Progenitor cell of endocrine pancreas (in vitro differentiated cells): ENCODE results near the gene ENOSF1. TPM values are rescaled to one million over a fixed set of nuclear protein-coding genes. Genes with fewer than 3 reads are reported as not detected.

Source experiments
- DNase-seq: peaks from one replicate; pipeline ENCODE4 v3.0.0; 2021; ENCODE audit warnings: low spot score; ENCODE audit not compliant: unreplicated experiment
- H3K27ac Mint-ChIP-seq: 2 replicates; pipeline ENCODE4 v1.8.0; 2021; ENCODE audit warnings: mild to moderate bottlenecking, moderate library complexity, mixed read lengths
- H3K27me3 Mint-ChIP-seq: 2 replicates; pipeline ENCODE4 v1.8.0; 2021; ENCODE audit warnings: mixed read lengths
- H3K36me3 Mint-ChIP-seq: 2 replicates; pipeline ENCODE4 v1.8.0; 2022; ENCODE audit warnings: mixed read lengths; ENCODE audit not compliant: insufficient read depth
- H3K4me1 Mint-ChIP-seq: 2 replicates; pipeline ENCODE4 v1.8.0; 2021; ENCODE audit warnings: low read depth, mixed read lengths
- H3K4me3 Mint-ChIP-seq: 2 replicates; pipeline ENCODE4 v1.8.0; 2021; ENCODE audit warnings: low read depth, mild to moderate bottlenecking, moderate library complexity, mixed read lengths
- H3K9me3 Mint-ChIP-seq: 2 replicates; pipeline ENCODE4 v1.8.0; 2021; ENCODE audit warnings: low read depth, mixed read lengths
- total RNA-seq: library from RNA; stranded (reverse); gene quantifications from 2 replicates; pipeline ENCODE4 v1.2.1, GENCODE V29; 2021
- TF ChIP-seq, protein P1 (sequence below): fragments of 200-600 bp; sonication (generic); IDR thresholded peaks from one replicate; pipeline ENCODE4 v1.5.0; 2021; ENCODE audit warnings: antibody characterized with exemption, mild to moderate bottlenecking; ENCODE audit not compliant: unreplicated experiment

ENOSF1 gene
- total RNA-seq, 1 donor from 2014 or later, result 70.8 TPM

GRCh38 chr18:713135-713490, 683 bp upstream of the ENOSF1 start:
- DNase-seq, result no peak
- peak overlapping the region; percentile 72 for H3K4me3 Mint-ChIP-seq
- H3K27me3 Mint-ChIP-seq, result no peaks in the 10 kb centered on the region
- no peaks in the 10 kb centered on the region for H3K9me3 Mint-ChIP-seq
- peak overlapping the region; percentile 37 for H3K27ac Mint-ChIP-seq
- H3K36me3 Mint-ChIP-seq, result peaks cover 5% of the 10 kb centered on the region
- peaks cover 4% of the 10 kb centered on the region for H3K4me1 Mint-ChIP-seq
- TF ChIP-seq, protein P1, sequence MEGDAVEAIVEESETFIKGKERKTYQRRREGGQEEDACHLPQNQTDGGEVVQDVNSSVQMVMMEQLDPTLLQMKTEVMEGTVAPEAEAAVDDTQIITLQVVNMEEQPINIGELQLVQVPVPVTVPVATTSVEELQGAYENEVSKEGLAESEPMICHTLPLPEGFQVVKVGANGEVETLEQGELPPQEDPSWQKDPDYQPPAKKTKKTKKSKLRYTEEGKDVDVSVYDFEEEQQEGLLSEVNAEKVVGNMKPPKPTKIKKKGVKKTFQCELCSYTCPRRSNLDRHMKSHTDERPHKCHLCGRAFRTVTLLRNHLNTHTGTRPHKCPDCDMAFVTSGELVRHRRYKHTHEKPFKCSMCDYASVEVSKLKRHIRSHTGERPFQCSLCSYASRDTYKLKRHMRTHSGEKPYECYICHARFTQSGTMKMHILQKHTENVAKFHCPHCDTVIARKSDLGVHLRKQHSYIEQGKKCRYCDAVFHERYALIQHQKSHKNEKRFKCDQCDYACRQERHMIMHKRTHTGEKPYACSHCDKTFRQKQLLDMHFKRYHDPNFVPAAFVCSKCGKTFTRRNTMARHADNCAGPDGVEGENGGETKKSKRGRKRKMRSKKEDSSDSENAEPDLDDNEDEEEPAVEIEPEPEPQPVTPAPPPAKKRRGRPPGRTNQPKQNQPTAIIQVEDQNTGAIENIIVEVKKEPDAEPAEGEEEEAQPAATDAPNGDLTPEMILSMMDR, result no peak

- TF ChIP-seq, protein P1, result no peak
- no peaks in the 10 kb centered on the region for H3K9me3 Mint-ChIP-seq
- peak overlapping the region; percentile 85 for H3K4me3 Mint-ChIP-seq
- DNase-seq, result peak; percentile 11
- peaks cover 4% of the 10 kb centered on the region for H3K4me1 Mint-ChIP-seq
- peaks cover 5% of the 10 kb centered on the region for H3K36me3 Mint-ChIP-seq
- no peaks in the 10 kb centered on the region for H3K27me3 Mint-ChIP-seq
- H3K27ac Mint-ChIP-seq, result peak overlapping the region; percentile 4
Observed at GRCh38 chr18:711657-712400, 601 bp downstream of the ENOSF1 start.

DNA sequence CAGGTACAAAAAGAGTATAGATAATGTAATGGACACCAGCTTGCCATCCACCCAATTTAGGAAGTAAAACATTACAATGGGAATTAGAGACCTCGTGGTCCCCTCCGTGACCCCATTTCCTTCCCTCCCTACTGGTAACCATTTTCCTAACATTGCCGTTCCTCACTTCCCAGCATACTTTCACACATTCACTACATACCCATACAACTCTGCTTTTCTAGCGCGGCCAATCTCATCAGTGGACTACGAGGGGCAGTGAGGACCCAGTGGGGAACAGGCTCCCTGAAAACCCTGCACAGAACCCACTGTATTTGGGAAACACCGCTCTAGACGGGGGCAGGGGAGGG, 1.1 kb downstream of the ENOSF1 start:
- Mint-ChIP-seq H3K27me3 (no peaks in the 10 kb centered on the region), H3K9me3 (no peaks in the 10 kb centered on the region), H3K4me1 (peaks cover 4% of the 10 kb centered on the region), H3K36me3 (peaks cover 7% of the 10 kb centered on the region), H3K27ac (peak overlapping the region; percentile 4), H3K4me3 (peak overlapping the region; percentile 85)
- DNase-seq, result no peak
- TF ChIP-seq, protein P1, result no peak

- H3K27ac Mint-ChIP-seq, result no peak overlapping the region
- H3K4me3 Mint-ChIP-seq, result peak overlapping the region; percentile 85
- peaks cover 7% of the 10 kb centered on the region for H3K36me3 Mint-ChIP-seq
- TF ChIP-seq, protein P1, result no peak
- DNase-seq, result no peak
- no peaks in the 10 kb centered on the region for H3K27me3 Mint-ChIP-seq
- H3K9me3 Mint-ChIP-seq, result no peaks in the 10 kb centered on the region
- peaks cover 4% of the 10 kb centered on the region for H3K4me1 Mint-ChIP-seq
Observed at GRCh38 chr18:710418-711300, 1.8 kb downstream of the ENOSF1 start.

DNA sequence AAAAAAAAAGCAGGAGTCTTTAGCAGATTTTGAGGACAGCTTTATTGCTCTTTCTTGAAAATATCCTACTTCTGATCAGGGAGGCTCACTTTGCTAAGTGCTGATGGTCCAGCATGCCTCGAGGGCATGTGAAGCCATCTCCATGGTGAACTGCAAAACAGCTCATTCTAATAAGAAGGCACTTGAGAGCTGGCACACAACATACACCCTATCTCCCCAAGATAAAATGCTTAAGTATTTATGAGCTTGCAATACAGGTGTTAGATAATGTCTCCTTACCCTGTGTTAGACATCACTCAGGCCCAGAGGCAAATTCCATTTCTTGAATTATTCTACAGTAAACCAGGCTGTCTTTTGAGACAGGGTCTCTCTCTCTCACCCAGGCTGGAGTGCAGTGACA, 2.7 kb downstream of the ENOSF1 start:
- Mint-ChIP-seq H3K4me3 (no peak overlapping the region), H3K9me3 (no peaks in the 10 kb centered on the region), H3K4me1 (peaks cover 4% of the 10 kb centered on the region), H3K27me3 (no peaks in the 10 kb centered on the region), H3K36me3 (peaks cover 11% of the 10 kb centered on the region), H3K27ac (no peak overlapping the region)
- DNase-seq, result no peak
- TF ChIP-seq, protein P1, result no peak
